ENCODE results near the gene VRK3. TPM values are rescaled to one million over a fixed set of nuclear protein-coding genes. Genes with fewer than 3 reads are reported as not detected.

The VRK3 gene
- total RNA-seq, 1 experiment from 2014 or later: 33.4 TPM

DNA sequence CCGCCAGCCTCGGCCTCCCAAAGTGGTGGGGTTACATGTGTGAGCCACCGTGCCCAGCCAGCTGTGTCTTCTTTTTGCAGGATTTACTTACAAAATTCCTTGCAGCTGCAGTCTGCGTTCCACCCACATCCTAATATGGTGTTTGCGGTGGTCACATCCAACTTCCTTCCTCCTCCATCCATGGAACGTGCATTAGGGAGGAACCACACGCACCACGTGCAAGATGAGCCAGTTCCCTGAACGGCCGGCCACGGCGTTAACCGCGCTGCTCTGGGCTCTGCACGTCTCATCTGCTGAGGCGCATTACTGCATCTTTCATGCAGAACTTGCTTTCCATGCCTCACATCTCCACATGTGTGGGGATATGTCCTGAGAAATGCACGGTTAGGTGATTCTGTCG, 51.2 kb downstream of the VRK3 start (continued):
- TF ChIP-seq, protein P1, sequence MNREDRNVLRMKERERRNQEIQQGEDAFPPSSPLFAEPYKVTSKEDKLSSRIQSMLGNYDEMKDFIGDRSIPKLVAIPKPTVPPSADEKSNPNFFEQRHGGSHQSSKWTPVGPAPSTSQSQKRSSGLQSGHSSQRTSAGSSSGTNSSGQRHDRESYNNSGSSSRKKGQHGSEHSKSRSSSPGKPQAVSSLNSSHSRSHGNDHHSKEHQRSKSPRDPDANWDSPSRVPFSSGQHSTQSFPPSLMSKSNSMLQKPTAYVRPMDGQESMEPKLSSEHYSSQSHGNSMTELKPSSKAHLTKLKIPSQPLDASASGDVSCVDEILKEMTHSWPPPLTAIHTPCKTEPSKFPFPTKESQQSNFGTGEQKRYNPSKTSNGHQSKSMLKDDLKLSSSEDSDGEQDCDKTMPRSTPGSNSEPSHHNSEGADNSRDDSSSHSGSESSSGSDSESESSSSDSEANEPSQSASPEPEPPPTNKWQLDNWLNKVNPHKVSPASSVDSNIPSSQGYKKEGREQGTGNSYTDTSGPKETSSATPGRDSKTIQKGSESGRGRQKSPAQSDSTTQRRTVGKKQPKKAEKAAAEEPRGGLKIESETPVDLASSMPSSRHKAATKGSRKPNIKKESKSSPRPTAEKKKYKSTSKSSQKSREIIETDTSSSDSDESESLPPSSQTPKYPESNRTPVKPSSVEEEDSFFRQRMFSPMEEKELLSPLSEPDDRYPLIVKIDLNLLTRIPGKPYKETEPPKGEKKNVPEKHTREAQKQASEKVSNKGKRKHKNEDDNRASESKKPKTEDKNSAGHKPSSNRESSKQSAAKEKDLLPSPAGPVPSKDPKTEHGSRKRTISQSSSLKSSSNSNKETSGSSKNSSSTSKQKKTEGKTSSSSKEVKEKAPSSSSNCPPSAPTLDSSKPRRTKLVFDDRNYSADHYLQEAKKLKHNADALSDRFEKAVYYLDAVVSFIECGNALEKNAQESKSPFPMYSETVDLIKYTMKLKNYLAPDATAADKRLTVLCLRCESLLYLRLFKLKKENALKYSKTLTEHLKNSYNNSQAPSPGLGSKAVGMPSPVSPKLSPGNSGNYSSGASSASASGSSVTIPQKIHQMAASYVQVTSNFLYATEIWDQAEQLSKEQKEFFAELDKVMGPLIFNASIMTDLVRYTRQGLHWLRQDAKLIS (CRISPR knock-in tag; IDR thresholded peaks at IDR 0.05; ENCODE audit: borderline replicate concordance): no peak
- TF ChIP-seq GABPB1 (CRISPR knock-in tag; IDR thresholded peaks at IDR 0.05) (no peak), CBFB (CRISPR knock-in tag; IDR thresholded peaks at IDR 0.05; ENCODE audit: low read depth) (no peak), IRF2 (CRISPR knock-in tag; IDR thresholded peaks at IDR 0.05; ENCODE audit: borderline replicate concordance, low read depth) (no peak)
- TF ChIP-seq, protein P2, sequence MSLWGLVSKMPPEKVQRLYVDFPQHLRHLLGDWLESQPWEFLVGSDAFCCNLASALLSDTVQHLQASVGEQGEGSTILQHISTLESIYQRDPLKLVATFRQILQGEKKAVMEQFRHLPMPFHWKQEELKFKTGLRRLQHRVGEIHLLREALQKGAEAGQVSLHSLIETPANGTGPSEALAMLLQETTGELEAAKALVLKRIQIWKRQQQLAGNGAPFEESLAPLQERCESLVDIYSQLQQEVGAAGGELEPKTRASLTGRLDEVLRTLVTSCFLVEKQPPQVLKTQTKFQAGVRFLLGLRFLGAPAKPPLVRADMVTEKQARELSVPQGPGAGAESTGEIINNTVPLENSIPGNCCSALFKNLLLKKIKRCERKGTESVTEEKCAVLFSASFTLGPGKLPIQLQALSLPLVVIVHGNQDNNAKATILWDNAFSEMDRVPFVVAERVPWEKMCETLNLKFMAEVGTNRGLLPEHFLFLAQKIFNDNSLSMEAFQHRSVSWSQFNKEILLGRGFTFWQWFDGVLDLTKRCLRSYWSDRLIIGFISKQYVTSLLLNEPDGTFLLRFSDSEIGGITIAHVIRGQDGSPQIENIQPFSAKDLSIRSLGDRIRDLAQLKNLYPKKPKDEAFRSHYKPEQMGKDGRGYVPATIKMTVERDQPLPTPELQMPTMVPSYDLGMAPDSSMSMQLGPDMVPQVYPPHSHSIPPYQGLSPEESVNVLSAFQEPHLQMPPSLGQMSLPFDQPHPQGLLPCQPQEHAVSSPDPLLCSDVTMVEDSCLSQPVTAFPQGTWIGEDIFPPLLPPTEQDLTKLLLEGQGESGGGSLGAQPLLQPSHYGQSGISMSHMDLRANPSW (CRISPR knock-in tag; conservative IDR thresholded peaks at IDR 0.05; ENCODE audit: low read depth): no peak
- TF ChIP-seq, protein P3, sequence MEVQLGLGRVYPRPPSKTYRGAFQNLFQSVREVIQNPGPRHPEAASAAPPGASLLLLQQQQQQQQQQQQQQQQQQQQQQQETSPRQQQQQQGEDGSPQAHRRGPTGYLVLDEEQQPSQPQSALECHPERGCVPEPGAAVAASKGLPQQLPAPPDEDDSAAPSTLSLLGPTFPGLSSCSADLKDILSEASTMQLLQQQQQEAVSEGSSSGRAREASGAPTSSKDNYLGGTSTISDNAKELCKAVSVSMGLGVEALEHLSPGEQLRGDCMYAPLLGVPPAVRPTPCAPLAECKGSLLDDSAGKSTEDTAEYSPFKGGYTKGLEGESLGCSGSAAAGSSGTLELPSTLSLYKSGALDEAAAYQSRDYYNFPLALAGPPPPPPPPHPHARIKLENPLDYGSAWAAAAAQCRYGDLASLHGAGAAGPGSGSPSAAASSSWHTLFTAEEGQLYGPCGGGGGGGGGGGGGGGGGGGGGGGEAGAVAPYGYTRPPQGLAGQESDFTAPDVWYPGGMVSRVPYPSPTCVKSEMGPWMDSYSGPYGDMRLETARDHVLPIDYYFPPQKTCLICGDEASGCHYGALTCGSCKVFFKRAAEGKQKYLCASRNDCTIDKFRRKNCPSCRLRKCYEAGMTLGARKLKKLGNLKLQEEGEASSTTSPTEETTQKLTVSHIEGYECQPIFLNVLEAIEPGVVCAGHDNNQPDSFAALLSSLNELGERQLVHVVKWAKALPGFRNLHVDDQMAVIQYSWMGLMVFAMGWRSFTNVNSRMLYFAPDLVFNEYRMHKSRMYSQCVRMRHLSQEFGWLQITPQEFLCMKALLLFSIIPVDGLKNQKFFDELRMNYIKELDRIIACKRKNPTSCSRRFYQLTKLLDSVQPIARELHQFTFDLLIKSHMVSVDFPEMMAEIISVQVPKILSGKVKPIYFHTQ (CRISPR knock-in tag; IDR thresholded peaks at IDR 0.05): no peak
- TF ChIP-seq, protein P4, sequence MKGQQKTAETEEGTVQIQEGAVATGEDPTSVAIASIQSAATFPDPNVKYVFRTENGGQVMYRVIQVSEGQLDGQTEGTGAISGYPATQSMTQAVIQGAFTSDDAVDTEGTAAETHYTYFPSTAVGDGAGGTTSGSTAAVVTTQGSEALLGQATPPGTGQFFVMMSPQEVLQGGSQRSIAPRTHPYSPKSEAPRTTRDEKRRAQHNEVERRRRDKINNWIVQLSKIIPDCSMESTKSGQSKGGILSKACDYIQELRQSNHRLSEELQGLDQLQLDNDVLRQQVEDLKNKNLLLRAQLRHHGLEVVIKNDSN (CRISPR knock-in tag; IDR thresholded peaks at IDR 0.05): no peak

DNA sequence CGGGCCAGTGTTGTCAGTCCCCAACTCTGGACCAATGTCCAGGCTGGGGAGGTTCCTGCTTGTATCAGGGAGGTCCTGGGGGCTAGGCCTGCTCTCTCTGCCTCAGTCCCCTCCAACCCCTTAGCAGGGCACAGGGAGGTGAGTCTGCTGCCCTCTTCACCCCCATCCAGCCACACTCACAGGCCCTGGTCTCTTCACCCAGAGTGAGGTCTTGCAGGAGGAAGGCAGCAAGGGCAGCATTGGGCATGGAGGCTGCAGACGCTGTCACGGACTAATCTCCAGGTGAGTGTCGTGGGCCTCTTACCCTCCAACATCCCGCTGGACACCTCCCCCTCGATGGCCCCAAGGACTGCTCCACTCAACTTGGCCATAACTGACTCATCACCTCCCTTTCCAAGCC, 52.3 kb downstream of the VRK3 start:
- H3K4me1 Mint-ChIP-seq: no peaks in the 10 kb centered on the region
- TF ChIP-seq, protein P5, sequence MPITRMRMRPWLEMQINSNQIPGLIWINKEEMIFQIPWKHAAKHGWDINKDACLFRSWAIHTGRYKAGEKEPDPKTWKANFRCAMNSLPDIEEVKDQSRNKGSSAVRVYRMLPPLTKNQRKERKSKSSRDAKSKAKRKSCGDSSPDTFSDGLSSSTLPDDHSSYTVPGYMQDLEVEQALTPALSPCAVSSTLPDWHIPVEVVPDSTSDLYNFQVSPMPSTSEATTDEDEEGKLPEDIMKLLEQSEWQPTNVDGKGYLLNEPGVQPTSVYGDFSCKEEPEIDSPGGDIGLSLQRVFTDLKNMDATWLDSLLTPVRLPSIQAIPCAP (CRISPR knock-in tag; IDR thresholded peaks at IDR 0.05): no peak
- TF ChIP-seq, protein P6, sequence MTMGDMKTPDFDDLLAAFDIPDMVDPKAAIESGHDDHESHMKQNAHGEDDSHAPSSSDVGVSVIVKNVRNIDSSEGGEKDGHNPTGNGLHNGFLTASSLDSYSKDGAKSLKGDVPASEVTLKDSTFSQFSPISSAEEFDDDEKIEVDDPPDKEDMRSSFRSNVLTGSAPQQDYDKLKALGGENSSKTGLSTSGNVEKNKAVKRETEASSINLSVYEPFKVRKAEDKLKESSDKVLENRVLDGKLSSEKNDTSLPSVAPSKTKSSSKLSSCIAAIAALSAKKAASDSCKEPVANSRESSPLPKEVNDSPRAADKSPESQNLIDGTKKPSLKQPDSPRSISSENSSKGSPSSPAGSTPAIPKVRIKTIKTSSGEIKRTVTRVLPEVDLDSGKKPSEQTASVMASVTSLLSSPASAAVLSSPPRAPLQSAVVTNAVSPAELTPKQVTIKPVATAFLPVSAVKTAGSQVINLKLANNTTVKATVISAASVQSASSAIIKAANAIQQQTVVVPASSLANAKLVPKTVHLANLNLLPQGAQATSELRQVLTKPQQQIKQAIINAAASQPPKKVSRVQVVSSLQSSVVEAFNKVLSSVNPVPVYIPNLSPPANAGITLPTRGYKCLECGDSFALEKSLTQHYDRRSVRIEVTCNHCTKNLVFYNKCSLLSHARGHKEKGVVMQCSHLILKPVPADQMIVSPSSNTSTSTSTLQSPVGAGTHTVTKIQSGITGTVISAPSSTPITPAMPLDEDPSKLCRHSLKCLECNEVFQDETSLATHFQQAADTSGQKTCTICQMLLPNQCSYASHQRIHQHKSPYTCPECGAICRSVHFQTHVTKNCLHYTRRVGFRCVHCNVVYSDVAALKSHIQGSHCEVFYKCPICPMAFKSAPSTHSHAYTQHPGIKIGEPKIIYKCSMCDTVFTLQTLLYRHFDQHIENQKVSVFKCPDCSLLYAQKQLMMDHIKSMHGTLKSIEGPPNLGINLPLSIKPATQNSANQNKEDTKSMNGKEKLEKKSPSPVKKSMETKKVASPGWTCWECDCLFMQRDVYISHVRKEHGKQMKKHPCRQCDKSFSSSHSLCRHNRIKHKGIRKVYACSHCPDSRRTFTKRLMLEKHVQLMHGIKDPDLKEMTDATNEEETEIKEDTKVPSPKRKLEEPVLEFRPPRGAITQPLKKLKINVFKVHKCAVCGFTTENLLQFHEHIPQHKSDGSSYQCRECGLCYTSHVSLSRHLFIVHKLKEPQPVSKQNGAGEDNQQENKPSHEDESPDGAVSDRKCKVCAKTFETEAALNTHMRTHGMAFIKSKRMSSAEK (CRISPR knock-in tag; IDR thresholded peaks at IDR 0.05; ENCODE audit: borderline replicate concordance): no peak
- no peak for TF ChIP-seq SP1 (CRISPR knock-in tag; conservative IDR thresholded peaks at IDR 0.05)

More for the DNA sequence above, 52.3 kb downstream of the VRK3 start:
- DNase-seq (ENCODE audit: low spot score) (no peak), ATAC-seq (no peak)
- Mint-ChIP-seq H3K4me3 (no peak overlapping the region), H3K36me3 (no peaks in the 10 kb centered on the region), H3K27ac (no peak overlapping the region), H3K9me3 (no peaks in the 10 kb centered on the region), H3K27me3 (ENCODE audit: low read depth) (no peaks in the 10 kb centered on the region)
- ChIA-PET POLR2A (no interaction called here), CTCF (interaction anchor here (1.1 kb wide), 1 partner anchor 15 kb away, joined by 3 read pairs; no protein-coding TSS in a partner anchor)

All from WTC11 (cell line).